ENCODE measurements around the gene SLC22A7. TPM values are rescaled to one million over a fixed set of nuclear protein-coding genes. Genes with fewer than 3 reads are reported as not detected.
A peak's percentile ranks its signal among the peaks of the same experiment; 100 is the strongest.

The SLC22A7 gene
- total RNA-seq, 1 donor from 2014 or later: not detected

DNA sequence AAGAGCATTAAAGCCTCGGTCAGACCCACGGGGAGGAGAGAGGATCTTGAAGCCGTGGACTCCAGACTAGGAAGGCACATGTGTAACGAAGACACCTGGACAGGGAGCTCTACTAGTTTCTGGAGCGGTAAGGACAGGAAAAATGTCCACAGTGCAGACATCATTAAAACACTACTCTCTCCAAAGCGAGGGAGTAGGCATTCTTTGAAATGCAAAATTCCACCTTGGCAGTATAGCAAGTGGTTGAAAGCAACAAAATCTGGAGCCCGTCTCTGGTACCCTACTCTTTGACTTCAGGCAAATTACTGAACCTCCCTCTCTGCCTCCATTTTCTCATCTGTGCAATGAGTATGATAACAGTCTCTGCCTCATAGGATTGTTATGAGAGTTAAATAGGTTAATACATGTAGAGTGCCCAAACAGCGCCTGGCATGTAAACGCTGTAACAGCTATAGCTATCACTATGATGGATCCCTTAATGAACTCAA lies 11.0 kb downstream of the SLC22A7 start:
- Histone ChIP-seq H3K27me3 (no peaks in the 10 kb centered on the region), H3K4me1 (peaks cover 14% of the 10 kb centered on the region), H3K4me3 (peak overlapping the region; percentile 36 to 44), H3K36me3 (no peaks in the 10 kb centered on the region), H3K9me3 (no peaks in the 10 kb centered on the region), H3K27ac (no peak overlapping the region)
- intact Hi-C loops (cut with DNase I): no loop called here
- no peak for TF ChIP-seq POLR2AphosphoS5 (IDR thresholded peaks at IDR 0.05; ENCODE audit: insufficient read depth in 1 of 2, low read depth in 1 of 2)
- TF ChIP-seq, protein P1, sequence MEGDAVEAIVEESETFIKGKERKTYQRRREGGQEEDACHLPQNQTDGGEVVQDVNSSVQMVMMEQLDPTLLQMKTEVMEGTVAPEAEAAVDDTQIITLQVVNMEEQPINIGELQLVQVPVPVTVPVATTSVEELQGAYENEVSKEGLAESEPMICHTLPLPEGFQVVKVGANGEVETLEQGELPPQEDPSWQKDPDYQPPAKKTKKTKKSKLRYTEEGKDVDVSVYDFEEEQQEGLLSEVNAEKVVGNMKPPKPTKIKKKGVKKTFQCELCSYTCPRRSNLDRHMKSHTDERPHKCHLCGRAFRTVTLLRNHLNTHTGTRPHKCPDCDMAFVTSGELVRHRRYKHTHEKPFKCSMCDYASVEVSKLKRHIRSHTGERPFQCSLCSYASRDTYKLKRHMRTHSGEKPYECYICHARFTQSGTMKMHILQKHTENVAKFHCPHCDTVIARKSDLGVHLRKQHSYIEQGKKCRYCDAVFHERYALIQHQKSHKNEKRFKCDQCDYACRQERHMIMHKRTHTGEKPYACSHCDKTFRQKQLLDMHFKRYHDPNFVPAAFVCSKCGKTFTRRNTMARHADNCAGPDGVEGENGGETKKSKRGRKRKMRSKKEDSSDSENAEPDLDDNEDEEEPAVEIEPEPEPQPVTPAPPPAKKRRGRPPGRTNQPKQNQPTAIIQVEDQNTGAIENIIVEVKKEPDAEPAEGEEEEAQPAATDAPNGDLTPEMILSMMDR (IDR thresholded peaks at IDR 0.05): no peak
- no peak for TF ChIP-seq POLR2A (IDR thresholded peaks at IDR 0.05)
- DNase-seq (ENCODE audit: extremely low spot score in 2 of 2): no peak

DNA sequence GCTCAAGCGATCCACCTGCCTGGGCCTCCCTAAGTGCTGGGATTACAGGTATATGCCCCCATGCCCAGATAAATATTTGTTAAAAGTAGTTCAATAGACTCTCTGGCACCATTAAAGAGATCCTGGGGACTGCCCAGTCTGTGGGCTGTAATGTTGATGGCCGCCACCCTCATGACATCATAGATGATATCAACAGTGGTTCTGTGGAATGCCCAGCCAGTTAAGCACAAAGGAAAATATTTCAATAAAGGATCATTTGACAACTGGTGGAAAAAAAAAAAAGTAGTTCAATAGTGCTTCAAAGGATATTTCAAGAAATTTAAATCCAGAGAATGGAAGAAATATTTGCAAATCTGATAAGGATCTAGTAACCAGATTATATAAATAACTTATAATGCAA lies 12.1 kb downstream of the SLC22A7 start:
- no peaks in the 10 kb centered on the region for H3K36me3 ChIP-seq
- no peaks in the 10 kb centered on the region for H3K9me3 ChIP-seq
- H3K27me3 ChIP-seq: no peaks in the 10 kb centered on the region
- H3K27ac ChIP-seq: no peak overlapping the region
- peaks cover 14% of the 10 kb centered on the region for H3K4me1 ChIP-seq
- TF ChIP-seq, protein P1 (IDR thresholded peaks at IDR 0.05): no peak
- TF ChIP-seq POLR2AphosphoS5 (IDR thresholded peaks at IDR 0.05; ENCODE audit: insufficient read depth in 1 of 2, low read depth in 1 of 2) (no peak), POLR2A (IDR thresholded peaks at IDR 0.05) (no peak)
- no peak overlapping the region for H3K4me3 ChIP-seq
- DNase-seq (ENCODE audit: extremely low spot score in 2 of 2): no peak
- intact Hi-C loops (cut with DNase I): no loop called here

- intact Hi-C loops (cut with DNase I): no loop called here
- no peaks in the 10 kb centered on the region for H3K36me3 ChIP-seq
- TF ChIP-seq POLR2A (IDR thresholded peaks at IDR 0.05) (no peak), POLR2AphosphoS5 (IDR thresholded peaks at IDR 0.05; ENCODE audit: insufficient read depth in 1 of 2, low read depth in 1 of 2) (no peak)
- TF ChIP-seq, protein P1 (IDR thresholded peaks at IDR 0.05): no peak
- H3K4me1 ChIP-seq: peaks cover 14% of the 10 kb centered on the region
- no peaks in the 10 kb centered on the region for H3K27me3 ChIP-seq
- no peak overlapping the region for H3K27ac ChIP-seq
- H3K9me3 ChIP-seq: no peaks in the 10 kb centered on the region
- H3K4me3 ChIP-seq: no peak overlapping the region
- no peak for DNase-seq (ENCODE audit: extremely low spot score in 2 of 2)
Observed at GRCh38 chr6:43310624-43311023, 12.6 kb downstream of the SLC22A7 start.

DNA sequence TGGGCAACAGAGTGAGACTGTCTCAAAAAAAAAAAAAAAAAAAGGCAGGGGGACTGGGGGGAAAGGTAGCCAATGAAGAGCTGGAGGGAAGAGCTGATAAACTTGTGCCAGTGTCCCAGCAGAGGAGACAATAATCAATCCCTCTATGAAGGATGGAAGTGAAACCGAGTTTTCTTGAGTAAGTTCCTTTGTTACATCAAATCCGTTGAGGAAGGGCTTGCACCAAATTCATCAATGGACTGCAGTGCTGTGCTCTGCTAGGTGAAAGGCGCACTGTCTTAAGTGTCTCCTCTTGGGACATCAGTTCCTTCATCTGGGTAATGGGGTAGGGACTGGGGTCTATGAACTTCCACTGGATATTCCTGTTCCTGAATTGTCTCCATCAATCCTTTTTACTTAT lies 13.6 kb downstream of the SLC22A7 start:
- intact Hi-C loops (cut with DNase I): no loop called here
- no peak overlapping the region for H3K27ac ChIP-seq

GRCh38 chr6:43313813-43314212 lies 15.8 kb downstream of the SLC22A7 start:
- no peak overlapping the region for H3K27ac ChIP-seq
- intact Hi-C loops (cut with DNase I): no loop called here
- H3K4me1 ChIP-seq: peaks cover 3% of the 10 kb centered on the region

More for the DNA sequence above, 13.6 kb downstream of the SLC22A7 start:
- H3K4me1 ChIP-seq: peaks cover 14% of the 10 kb centered on the region
- no peaks in the 10 kb centered on the region for H3K9me3 ChIP-seq
- TF ChIP-seq, protein P1 (IDR thresholded peaks at IDR 0.05): no peak
- TF ChIP-seq POLR2AphosphoS5 (IDR thresholded peaks at IDR 0.05; ENCODE audit: insufficient read depth in 1 of 2, low read depth in 1 of 2) (no peak), POLR2A (IDR thresholded peaks at IDR 0.05) (no peak)
- no peaks in the 10 kb centered on the region for H3K27me3 ChIP-seq
- no peaks in the 10 kb centered on the region for H3K36me3 ChIP-seq
- no peak for DNase-seq (ENCODE audit: extremely low spot score in 2 of 2)
- no peak overlapping the region for H3K4me3 ChIP-seq

More at GRCh38 chr6:43313813-43314212, 15.8 kb downstream of the SLC22A7 start:
- no peak for TF ChIP-seq POLR2AphosphoS5 (IDR thresholded peaks at IDR 0.05; ENCODE audit: insufficient read depth in 1 of 2, low read depth in 1 of 2)
- no peak for TF ChIP-seq POLR2A (IDR thresholded peaks at IDR 0.05)
- TF ChIP-seq, protein P1 (IDR thresholded peaks at IDR 0.05): no peak
- Histone ChIP-seq H3K27me3 (no peaks in the 10 kb centered on the region), H3K9me3 (no peaks in the 10 kb centered on the region), H3K36me3 (no peaks in the 10 kb centered on the region), H3K4me3 (no peak overlapping the region)
- no peak for DNase-seq (ENCODE audit: extremely low spot score in 2 of 2)
